ENCODE results near the gene CCDC186.
A peak's percentile ranks its signal among the peaks of the same experiment; 100 is the strongest.
"Not testable (repeated sequence)": the region's sequence is repeated elsewhere in the genome, so short reads cannot be mapped to it uniquely, and the experiment has no call there.

Gene CCDC186

GRCh38 chr10:114163062-114163461 is 10.9 kb downstream of the CCDC186 start:
- DNase-seq (no peak), ATAC-seq (no peak)
- Mint-ChIP-seq H3K4me1 (peaks cover 32% of the 10 kb centered on the region), H3K4me3 (no peak overlapping the region), H3K27me3 (no peaks in the 10 kb centered on the region), H3K27ac (peak overlapping the region; percentile 4), H3K9me3 (no peaks in the 10 kb centered on the region), H3K36me3 (ENCODE audit: low read depth) (peaks cover 25% of the 10 kb centered on the region)

DNA sequence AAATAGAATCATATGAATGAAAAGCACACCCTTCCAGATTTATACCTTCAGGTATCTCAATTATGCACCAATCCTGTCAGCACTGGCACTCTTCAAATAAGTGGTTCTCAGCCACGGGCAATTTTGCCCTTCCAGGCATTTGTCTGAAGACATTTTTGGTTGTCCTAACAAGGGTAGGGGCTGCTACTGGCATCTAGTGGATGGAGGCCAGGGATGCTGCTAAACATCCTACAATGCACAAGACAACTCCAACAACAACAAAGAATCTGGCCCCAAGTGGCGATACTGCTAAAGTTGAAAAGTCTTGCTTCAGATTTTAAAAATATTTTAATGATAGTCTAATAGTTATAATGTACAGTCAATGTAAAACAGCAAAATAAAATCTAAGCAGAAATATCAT is 16.1 kb downstream of the CCDC186 start:
- DNase-seq (no peak), ATAC-seq (no peak)
- Mint-ChIP-seq H3K4me1 (peaks cover 11% of the 10 kb centered on the region), H3K27me3 (no peaks in the 10 kb centered on the region), H3K9me3 (no peaks in the 10 kb centered on the region), H3K36me3 (ENCODE audit: low read depth) (peaks cover 24% of the 10 kb centered on the region), H3K27ac (no peak overlapping the region), H3K4me3 (no peak overlapping the region)

DNA sequence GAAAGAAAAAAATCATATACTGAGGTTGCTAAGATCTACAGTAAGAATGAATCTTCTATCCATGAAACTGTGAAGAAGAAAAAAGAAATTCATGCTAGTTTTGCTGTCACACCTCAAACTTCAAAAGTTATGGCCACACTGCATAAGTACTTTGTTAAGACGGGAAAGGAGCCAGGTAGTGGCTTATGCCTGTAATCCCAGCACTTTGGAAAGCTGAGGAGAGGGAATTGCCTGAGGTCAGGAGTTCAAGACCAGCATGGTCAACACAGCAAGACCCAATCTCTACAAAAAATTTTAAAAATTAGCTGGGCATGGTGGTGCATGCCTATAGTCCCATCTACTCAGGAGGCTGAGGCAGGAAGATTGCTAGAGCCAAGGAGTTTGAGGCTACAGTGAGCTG is 22.1 kb downstream of the CCDC186 start:
- no peak for DNase-seq
- Mint-ChIP-seq H3K4me1 (peaks cover 3% of the 10 kb centered on the region), H3K27ac (no peak overlapping the region), H3K27me3 (no peaks in the 10 kb centered on the region), H3K36me3 (ENCODE audit: low read depth) (peaks cover 35% of the 10 kb centered on the region), H3K9me3 (no peaks in the 10 kb centered on the region), H3K4me3 (no peak overlapping the region)
- no peak for ATAC-seq

DNA sequence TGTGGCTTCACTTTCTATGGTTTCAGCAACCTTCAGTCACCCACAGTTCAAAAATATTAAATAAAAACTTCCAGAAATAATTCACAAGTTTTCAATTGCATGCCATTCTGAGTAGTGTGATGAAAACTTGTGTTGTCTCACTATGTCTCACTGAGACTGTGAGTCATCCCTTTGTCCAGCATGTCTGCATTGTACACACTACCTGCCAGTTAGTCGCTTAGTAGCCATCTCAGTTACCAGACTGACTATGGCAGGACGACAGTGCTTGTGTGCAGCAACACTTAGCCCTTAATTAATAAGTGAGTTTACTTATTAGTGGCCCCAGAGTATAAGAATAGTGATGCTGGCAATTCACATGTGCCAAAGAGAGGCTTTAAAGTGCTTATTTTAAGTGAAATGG is 22.5 kb downstream of the CCDC186 start:
- Mint-ChIP-seq H3K9me3 (no peaks in the 10 kb centered on the region), H3K36me3 (ENCODE audit: low read depth) (peaks cover 35% of the 10 kb centered on the region), H3K4me1 (peaks cover 3% of the 10 kb centered on the region), H3K4me3 (no peak overlapping the region), H3K27me3 (no peaks in the 10 kb centered on the region), H3K27ac (no peak overlapping the region)
- ATAC-seq (peak; percentile 78), DNase-seq (no peak)

DNA sequence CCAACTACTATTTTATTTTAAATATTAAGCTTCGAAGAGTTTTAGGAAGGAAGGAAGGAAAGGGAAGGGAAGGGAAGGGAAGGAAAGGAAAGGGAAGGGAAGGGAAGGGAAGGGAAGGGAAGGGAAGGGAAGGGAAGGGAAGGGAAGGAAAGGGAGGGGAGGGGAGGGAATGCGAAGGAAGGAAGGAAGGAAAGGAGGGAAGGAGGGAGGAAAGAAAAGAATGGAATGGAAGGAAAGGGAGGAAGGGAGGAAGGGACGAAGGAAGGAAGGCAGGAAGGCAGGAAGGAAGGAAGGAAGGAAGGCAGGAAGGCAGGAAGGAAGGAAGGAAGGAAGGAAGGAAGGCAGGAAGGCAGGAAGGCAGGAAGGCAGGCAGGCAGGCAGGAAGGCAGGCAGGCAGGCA is 24.5 kb downstream of the CCDC186 start:
- not testable (repeated sequence) for ATAC-seq

DNA sequence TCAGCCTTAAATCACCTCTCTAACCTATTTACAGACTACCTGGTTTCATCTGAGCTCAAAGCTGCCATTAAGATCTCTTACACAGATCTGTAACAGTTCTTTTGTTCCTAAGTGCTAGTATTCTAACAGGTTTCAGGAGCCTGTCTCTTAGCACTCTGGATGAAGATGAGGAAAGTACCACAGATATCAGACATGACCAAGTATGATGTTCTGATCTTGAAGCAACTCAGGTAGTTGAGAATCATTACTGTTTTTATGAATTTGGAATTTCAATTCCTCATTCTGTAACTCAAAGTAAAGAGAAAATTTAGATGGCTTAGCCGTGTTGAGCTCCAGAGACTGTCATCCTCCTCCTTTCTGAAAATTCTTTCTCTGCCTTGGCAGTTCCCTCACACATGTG is 30.8 kb downstream of the CCDC186 start:
- no peak overlapping the region for H3K4me3 Mint-ChIP-seq
- no peaks in the 10 kb centered on the region for H3K27me3 Mint-ChIP-seq
- DNase-seq: no peak
- ATAC-seq: no peak
- H3K27ac Mint-ChIP-seq: no peak overlapping the region
- no peaks in the 10 kb centered on the region for H3K9me3 Mint-ChIP-seq
- no peaks in the 10 kb centered on the region for H3K4me1 Mint-ChIP-seq
- peaks cover 32% of the 10 kb centered on the region for H3K36me3 Mint-ChIP-seq (ENCODE audit: low read depth)

More for the DNA sequence above, 24.5 kb downstream of the CCDC186 start:
- not testable (repeated sequence) for DNase-seq, H3K4me3 Mint-ChIP-seq, H3K9me3 Mint-ChIP-seq, H3K27ac Mint-ChIP-seq, H3K4me1 Mint-ChIP-seq, H3K27me3 Mint-ChIP-seq
- peaks cover 34% of the 10 kb centered on the region for H3K36me3 Mint-ChIP-seq (ENCODE audit: low read depth)

- DNase-seq (no peak), ATAC-seq (no peak)
- Mint-ChIP-seq H3K27ac (no peak overlapping the region), H3K4me1 (no peaks in the 10 kb centered on the region), H3K9me3 (no peaks in the 10 kb centered on the region), H3K36me3 (ENCODE audit: low read depth) (peaks cover 25% of the 10 kb centered on the region), H3K4me3 (no peak overlapping the region), H3K27me3 (no peaks in the 10 kb centered on the region)
Measured at GRCh38 chr10:114142018-114142417, 32.0 kb downstream of the CCDC186 start.

GRCh38 chr10:114140827-114141226 is 33.2 kb downstream of the CCDC186 start:
- not testable (repeated sequence) for H3K9me3 Mint-ChIP-seq, DNase-seq, ATAC-seq, H3K27ac Mint-ChIP-seq, H3K27me3 Mint-ChIP-seq, H3K4me1 Mint-ChIP-seq, H3K4me3 Mint-ChIP-seq
- H3K36me3 Mint-ChIP-seq (ENCODE audit: low read depth): peaks cover 22% of the 10 kb centered on the region

DNA sequence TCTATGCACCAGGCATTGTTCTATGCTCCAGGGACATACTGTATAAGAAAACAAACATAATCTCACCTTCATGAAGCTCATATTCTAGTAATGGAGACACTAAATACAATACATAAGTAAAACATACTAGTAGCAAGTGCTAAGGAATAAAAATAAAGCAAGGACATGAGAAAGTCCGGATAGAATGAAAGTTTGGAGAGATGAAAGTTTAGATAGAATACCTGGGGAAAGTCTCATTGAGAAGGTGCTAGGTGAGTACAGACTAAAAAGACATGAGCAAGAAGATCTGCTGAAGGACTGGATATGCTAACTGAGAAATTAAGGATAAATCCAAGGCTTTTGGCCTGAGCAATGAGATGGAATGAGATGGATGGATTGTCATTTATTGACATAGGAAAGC is 34.0 kb downstream of the CCDC186 start:
- H3K9me3 Mint-ChIP-seq: no peaks in the 10 kb centered on the region
- H3K36me3 Mint-ChIP-seq (ENCODE audit: low read depth): peaks cover 21% of the 10 kb centered on the region
- no peak for DNase-seq
- no peak overlapping the region for H3K27ac Mint-ChIP-seq
- no peaks in the 10 kb centered on the region for H3K4me1 Mint-ChIP-seq
- H3K4me3 Mint-ChIP-seq: no peak overlapping the region
- H3K27me3 Mint-ChIP-seq: no peaks in the 10 kb centered on the region
- ATAC-seq: no peak

DNA sequence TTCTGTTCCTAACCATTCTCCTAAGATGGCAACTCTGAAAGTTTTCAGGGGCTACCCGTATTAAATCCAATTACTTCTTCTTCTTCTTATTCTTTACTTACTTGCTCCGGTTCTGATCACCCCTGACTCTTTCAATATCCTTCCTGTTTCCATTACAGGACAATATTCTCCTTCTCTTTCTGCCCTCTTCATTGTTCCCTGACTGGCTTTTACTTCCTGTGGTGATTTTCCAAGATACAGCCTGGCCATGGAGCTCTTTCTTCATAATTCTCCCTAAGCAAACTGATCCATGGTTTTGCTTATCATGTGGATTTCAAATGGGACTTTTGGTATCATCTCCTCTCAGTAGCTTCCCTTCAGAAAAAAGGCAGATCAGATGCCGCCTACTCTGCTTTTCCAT is 35.4 kb downstream of the CCDC186 start:
- DNase-seq: no peak
- Mint-ChIP-seq H3K36me3 (ENCODE audit: low read depth) (peaks cover 14% of the 10 kb centered on the region), H3K4me3 (no peak overlapping the region), H3K4me1 (no peaks in the 10 kb centered on the region), H3K27me3 (no peaks in the 10 kb centered on the region), H3K9me3 (no peaks in the 10 kb centered on the region), H3K27ac (no peak overlapping the region)
- ATAC-seq: no peak

GRCh38 chr10:114135476-114135875 is 38.5 kb downstream of the CCDC186 start:
- no peak overlapping the region for H3K4me3 Mint-ChIP-seq
- ATAC-seq (no peak), DNase-seq (no peak)
- no peaks in the 10 kb centered on the region for H3K4me1 Mint-ChIP-seq
- peaks cover 14% of the 10 kb centered on the region for H3K36me3 Mint-ChIP-seq (ENCODE audit: low read depth)
- no peaks in the 10 kb centered on the region for H3K9me3 Mint-ChIP-seq
- H3K27me3 Mint-ChIP-seq: no peaks in the 10 kb centered on the region
- no peak overlapping the region for H3K27ac Mint-ChIP-seq

DNA sequence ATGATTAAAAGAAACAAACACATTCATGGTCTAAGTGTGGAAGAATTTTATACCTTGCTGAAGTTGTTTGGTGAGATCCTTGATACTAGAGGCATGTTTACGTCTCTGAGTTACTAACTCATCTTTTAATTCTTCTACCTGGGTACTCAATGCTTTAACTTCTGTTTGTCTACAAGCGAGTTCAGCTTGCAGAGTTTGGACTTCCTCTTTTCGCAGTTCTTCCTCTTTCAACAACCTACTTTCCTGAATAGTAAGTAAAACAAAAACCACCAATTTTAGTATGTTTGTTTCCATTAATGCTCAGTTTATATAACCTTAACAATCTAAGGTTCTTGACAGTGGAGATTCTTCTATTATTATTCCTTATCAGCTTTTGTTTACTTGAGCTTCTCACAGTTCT is 42.9 kb downstream of the CCDC186 start:
- Mint-ChIP-seq H3K36me3 (ENCODE audit: low read depth) (peaks cover 27% of the 10 kb centered on the region), H3K9me3 (no peaks in the 10 kb centered on the region), H3K4me3 (no peak overlapping the region), H3K27ac (no peak overlapping the region), H3K27me3 (no peaks in the 10 kb centered on the region), H3K4me1 (no peaks in the 10 kb centered on the region)
- no peak for ATAC-seq
- no peak for DNase-seq

DNA sequence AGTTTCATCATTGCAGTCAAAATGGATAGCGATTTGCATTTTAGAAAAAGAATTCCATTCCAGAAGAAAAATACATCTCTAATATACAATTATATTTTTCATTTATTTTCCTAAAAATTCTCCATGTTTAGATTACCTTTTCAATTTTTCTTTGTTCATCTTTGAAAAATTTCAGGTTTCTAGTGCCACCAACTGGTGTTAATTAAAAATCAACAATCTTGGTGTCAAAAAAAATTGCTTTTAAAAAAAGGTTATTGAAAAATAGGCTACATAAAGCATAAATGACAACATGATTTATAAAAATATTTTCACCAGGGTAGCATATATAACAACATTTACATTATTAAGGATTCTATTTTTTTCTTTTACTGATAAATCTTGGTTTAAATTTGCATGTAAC is 53.0 kb downstream of the CCDC186 start:
- DNase-seq (no peak), ATAC-seq (no peak)
- Mint-ChIP-seq H3K27me3 (no peaks in the 10 kb centered on the region), H3K4me1 (no peaks in the 10 kb centered on the region), H3K36me3 (ENCODE audit: low read depth) (peaks cover 6% of the 10 kb centered on the region), H3K4me3 (no peak overlapping the region), H3K27ac (no peak overlapping the region), H3K9me3 (no peaks in the 10 kb centered on the region)

- no peak overlapping the region for H3K27ac Mint-ChIP-seq
Measured at GRCh38 chr10:114118514-114118913, 55.5 kb downstream of the CCDC186 start.

DNA sequence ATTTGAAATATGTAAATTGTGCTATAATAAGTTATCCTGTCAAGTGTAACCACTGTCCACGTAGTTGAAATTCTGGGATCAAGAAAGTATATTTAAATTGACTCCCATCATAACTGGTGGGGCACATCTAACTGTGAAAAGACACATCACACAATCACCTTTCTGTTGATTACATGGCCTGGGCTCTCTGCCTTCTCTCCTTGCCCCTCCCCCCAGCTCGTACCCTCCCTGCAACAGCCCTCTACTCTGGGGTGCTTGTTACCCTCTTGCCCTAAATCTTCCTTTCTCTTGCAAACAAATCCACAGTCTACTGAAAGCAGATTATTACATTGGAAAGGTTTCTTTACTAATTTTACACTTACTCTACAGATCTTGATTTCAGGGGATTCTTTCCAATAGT is 56.3 kb downstream of the CCDC186 start:
- DNase-seq (no peak), ATAC-seq (no peak)
- no peaks in the 10 kb centered on the region for H3K4me1 Mint-ChIP-seq
- peaks cover 1% of the 10 kb centered on the region for H3K27me3 Mint-ChIP-seq
- H3K27ac Mint-ChIP-seq: no peak overlapping the region
- H3K36me3 Mint-ChIP-seq (ENCODE audit: low read depth): peaks cover 2% of the 10 kb centered on the region
- H3K4me3 Mint-ChIP-seq: no peak overlapping the region
- no peaks in the 10 kb centered on the region for H3K9me3 Mint-ChIP-seq

More at GRCh38 chr10:114118514-114118913, 55.5 kb downstream of the CCDC186 start:
- H3K27me3 Mint-ChIP-seq: peaks cover 1% of the 10 kb centered on the region
- no peak for ATAC-seq
- no peak overlapping the region for H3K4me3 Mint-ChIP-seq
- peaks cover 2% of the 10 kb centered on the region for H3K36me3 Mint-ChIP-seq (ENCODE audit: low read depth)
- DNase-seq: no peak
- H3K4me1 Mint-ChIP-seq: no peaks in the 10 kb centered on the region
- no peaks in the 10 kb centered on the region for H3K9me3 Mint-ChIP-seq

- H3K36me3 Mint-ChIP-seq (ENCODE audit: low read depth): peaks cover 2% of the 10 kb centered on the region
- no peak for DNase-seq
- no peak overlapping the region for H3K4me3 Mint-ChIP-seq
- peaks cover 7% of the 10 kb centered on the region for H3K27me3 Mint-ChIP-seq
- H3K4me1 Mint-ChIP-seq: no peaks in the 10 kb centered on the region
- no peak overlapping the region for H3K27ac Mint-ChIP-seq
- no peaks in the 10 kb centered on the region for H3K9me3 Mint-ChIP-seq
- ATAC-seq: no peak
Measured at GRCh38 chr10:114115661-114116445, 58.1 kb downstream of the CCDC186 start.
